H1 (cell line): ENCODE results near the gene PRR3. TPM values are rescaled to one million over a fixed set of nuclear protein-coding genes. Genes with fewer than 3 reads are reported as not detected.

ENCODE experiments used
- CTCF ChIA-PET: fragments of 300-600 bp; sonication (Branson Sonifier 250); formaldehyde crosslinking; loops from one replicate; lab custom pipeline; 2021; ENCODE audit not compliant: partially characterized antibody; lab: Charles Lee
- POLR2A ChIA-PET: fragments of 300-600 bp; sonication (Branson Sonifier 250); formaldehyde crosslinking; loops from one replicate; lab custom pipeline; 2021; ENCODE audit warnings: inconsistent platforms; ENCODE audit not compliant: partially characterized antibody; lab: Charles Lee
- DNase-seq, 2 experiments: peaks; one replicate each; pipeline versions ENCODE4 v3.0.0 to v3.0.0-alpha.2; 2010 to 2022; ENCODE audit warnings: low spot score in 2 of 2, low read depth in 1 of 2, mixed read lengths in 1 of 2
- FAIRE-seq: peaks from 2 replicates; lab custom pipeline; 2011; peaks lifted over from hg19 to GRCh38; lab: Jason Lieb, UNC
- H2AFZ ChIP-seq: 2 replicates; pipeline ENCODE4 v1.8.1; 2012; ENCODE audit warnings: low read length, inconsistent platforms
- H2AK5ac ChIP-seq: 2 replicates; pipeline ENCODE4 v1.6.1; 2013; ENCODE audit warnings: low read depth, low read length
- H2BK120ac ChIP-seq: replicated peaks from 2 replicates; pipeline ENCODE3; 2013; ENCODE audit warnings: low read depth, low read length, inconsistent platforms
- H2BK12ac ChIP-seq: 2 replicates; pipeline ENCODE4 v1.6.1; 2013; ENCODE audit warnings: low read depth, low read length
- H2BK15ac ChIP-seq: 2 replicates; pipeline ENCODE4 v1.6.1; 2013; ENCODE audit warnings: low read length
- H2BK20ac ChIP-seq: 2 replicates; pipeline ENCODE4 v1.6.1; 2013; ENCODE audit warnings: low read length
- H2BK5ac ChIP-seq: 2 replicates; pipeline ENCODE4 v1.6.1; 2013; ENCODE audit warnings: low read depth, low read length
- H3K14ac ChIP-seq: 2 replicates; pipeline ENCODE4 v1.6.1; 2013; ENCODE audit warnings: inconsistent platforms; ENCODE audit not compliant: insufficient read length
- H3K18ac ChIP-seq: 2 replicates; pipeline ENCODE4 v1.6.1; 2013; ENCODE audit warnings: low read length; ENCODE audit errors: extremely low read depth
- H3K23ac ChIP-seq: 2 replicates; pipeline ENCODE4 v1.6.1; 2013; ENCODE audit warnings: inconsistent platforms; ENCODE audit not compliant: insufficient read length
- H3K23me2 ChIP-seq: 2 replicates; pipeline ENCODE4 v1.6.1; 2013; ENCODE audit warnings: low read depth, low read length
- H3K27ac ChIP-seq: 2 replicates; pipeline ENCODE4 v1.6.1; 2011; ENCODE audit warnings: low read depth, low read length, inconsistent platforms
- H3K27me3 ChIP-seq, 4 experiments: replicated peaks in 1 of 4; 1 replicate in 1 of 4; 2 replicates in 3 of 4; pipeline versions ENCODE4 v1.6.1 to v1.8.1; 2011 to 2013; ENCODE audit warnings: low read length in 3 of 4, mild to moderate bottlenecking in 3 of 4, inconsistent platforms in 2 of 4, mixed read lengths in 2 of 4, moderate library complexity in 1 of 4; ENCODE audit not compliant: control insufficient read depth in 3 of 4, insufficient read depth in 3 of 4; ENCODE audit errors: extremely low read depth in 1 of 4
- H3K36me3 ChIP-seq, 4 experiments: 2 replicates each; pipeline versions ENCODE4 v1.6.1 to v1.8.1; 2011 to 2013; ENCODE audit warnings: mild to moderate bottlenecking in 4 of 4, low read length in 3 of 4, moderate library complexity in 2 of 4, control low read depth in 1 of 4, inconsistent platforms in 1 of 4; ENCODE audit not compliant: insufficient read depth in 4 of 4, control insufficient read depth in 2 of 4
- H3K4ac ChIP-seq: replicated peaks from 2 replicates; pipeline ENCODE3; 2013; ENCODE audit warnings: low read length, low read depth, mixed read lengths, inconsistent platforms; ENCODE audit not compliant: insufficient read length
- H3K4me1 ChIP-seq, 4 experiments: replicated peaks in 1 of 4; 1 replicate in 1 of 4; 2 replicates in 3 of 4; pipeline versions ENCODE4 v1.6.1 to v1.8.1; 2011 to 2013; ENCODE audit warnings: low read length in 3 of 4, inconsistent platforms in 2 of 4, mixed read lengths in 1 of 4; ENCODE audit not compliant: insufficient read depth in 4 of 4, control insufficient read depth in 3 of 4
- H3K4me2 ChIP-seq, 2 experiments: 2 replicates each; pipeline versions ENCODE4 v1.6.1 to v1.8.1; 2011 to 2013; ENCODE audit warnings: low read depth in 2 of 2, low read length in 2 of 2, control low read depth in 1 of 2, inconsistent platforms in 1 of 2, mild to moderate bottlenecking in 1 of 2; ENCODE audit not compliant: insufficient read depth in 1 of 2
- H3K4me3 ChIP-seq, 4 experiments: fragments of 200-600, 300-600 bp in 1 of 4; sonication (generic), shearing (Covaris generic), sonication (Bioruptor Twin) in 1 of 4; 2 replicates each; pipeline versions ENCODE4 v1.5.1 to v1.8.1; 2011 to 2016; ENCODE audit warnings: low read length in 4 of 4, low read depth in 3 of 4, control low read depth in 2 of 4, inconsistent platforms in 2 of 4, mild to moderate bottlenecking in 2 of 4, mixed read lengths in 1 of 4, moderate library complexity in 1 of 4; ENCODE audit not compliant: insufficient read depth in 2 of 4; ENCODE audit errors: extremely low read depth in 1 of 4
- H3K56ac ChIP-seq: replicated peaks from 2 replicates; pipeline ENCODE3; 2013; ENCODE audit warnings: low read depth, mild to moderate bottlenecking, mixed read lengths, low read length, inconsistent platforms; ENCODE audit not compliant: insufficient read length
- H3K79me1 ChIP-seq: 2 replicates; pipeline ENCODE4 v1.6.1; 2013; ENCODE audit warnings: low read depth, low read length, control low read depth
- H3K79me2 ChIP-seq, 2 experiments: 2 replicates each; pipeline versions ENCODE4 v1.6.1 to v1.8.1; 2012 to 2013; ENCODE audit warnings: low read length in 2 of 2, mild to moderate bottlenecking in 2 of 2, inconsistent platforms in 1 of 2; ENCODE audit not compliant: insufficient read depth in 2 of 2, control insufficient read depth in 1 of 2
- H3K9ac ChIP-seq, 4 experiments: replicated peaks in 1 of 4; 1 replicate in 1 of 4; 2 replicates in 3 of 4; pipeline versions ENCODE4 v1.6.1 to v1.8.1; 2011 to 2013; ENCODE audit warnings: low read depth in 3 of 4, low read length in 3 of 4, control low read depth in 2 of 4, mild to moderate bottlenecking in 2 of 4, moderate library complexity in 2 of 4, inconsistent platforms in 1 of 4; ENCODE audit errors: extremely low read depth in 1 of 4
- H3K9me3 ChIP-seq, 2 experiments: 2 replicates each; pipeline versions ENCODE4 v1.6.1 to v1.8.1; 2012 to 2013; ENCODE audit warnings: mild to moderate bottlenecking in 2 of 2, moderate library complexity in 2 of 2, control low read depth in 1 of 2, inconsistent platforms in 1 of 2, low read depth in 1 of 2, low read length in 1 of 2, mixed read lengths in 1 of 2; ENCODE audit not compliant: insufficient read depth in 2 of 2
- H4K20me1 ChIP-seq, 2 experiments: replicated peaks in 1 of 2; 2 replicates each; pipeline versions ENCODE3 to v1.8.1; 2011 to 2013; ENCODE audit warnings: inconsistent platforms in 2 of 2, low read length in 2 of 2, mild to moderate bottlenecking in 1 of 2; ENCODE audit not compliant: insufficient read depth in 2 of 2, control insufficient read depth in 1 of 2
- H4K5ac ChIP-seq: 2 replicates; pipeline ENCODE4 v1.6.1; 2013; ENCODE audit warnings: low read length, low read depth, mixed read lengths, inconsistent platforms; ENCODE audit not compliant: insufficient read length
- H4K8ac ChIP-seq: 2 replicates; pipeline ENCODE4 v1.8.0; 2013; ENCODE audit warnings: mild to moderate bottlenecking, moderate library complexity, low read length, inconsistent platforms; ENCODE audit not compliant: insufficient read depth; ENCODE audit errors: extremely low read depth
- H4K91ac ChIP-seq: replicated peaks from 2 replicates; pipeline ENCODE3; 2013; ENCODE audit warnings: low read length, mixed read lengths, inconsistent platforms; ENCODE audit not compliant: insufficient read length
- CBX8 ChIP-seq: fragments of 300-800, 300-1000 bp; sonication (generic); IDR thresholded peaks from 2 replicates; pipeline ENCODE4 v1.7.1; 2016; ENCODE audit warnings: low read depth, low read length, borderline replicate concordance
- HDAC6 ChIP-seq: IDR thresholded peaks from one replicate; pipeline ENCODE4 v1.7.1; 2012; ENCODE audit warnings: low read depth, mild to moderate bottlenecking, inconsistent platforms, low read length, moderate library complexity
- JUN ChIP-seq: IDR thresholded peaks from 2 replicates; pipeline ENCODE4 v1.6.1; 2011; ENCODE audit warnings: low read depth, mild to moderate bottlenecking, improper control_type of control experiment, low read length
- KDM1A ChIP-seq: fragments of 200-600, 300-600 bp; sonication (generic); IDR thresholded peaks from 2 replicates; pipeline ENCODE4 v1.7.1; 2016; ENCODE audit warnings: mild to moderate bottlenecking, low read length, borderline replicate concordance
- SAP30 ChIP-seq: fragments of 300-600 bp; sonication (generic); IDR thresholded peaks from 2 replicates; pipeline ENCODE4 v1.7.1; 2012; ENCODE audit warnings: low read length, moderate library complexity, mild to moderate bottlenecking, inconsistent platforms; ENCODE audit not compliant: insufficient read depth, insufficient replicate concordance
- SUZ12 ChIP-seq: fragments of 200-600 bp; sonication (generic); IDR thresholded peaks from 2 replicates; pipeline ENCODE4 v1.6.1; 2012; ENCODE audit warnings: mild to moderate bottlenecking, inconsistent platforms, low read length, moderate library complexity, mixed read lengths
- WGBS, 2 experiments: shearing (Covaris generic) in 1 of 2; methylation state at CpG; one replicate each; pipeline versions ENCODE4 v1.1.6 to v1.1.7; 2013 to 2015; ENCODE audit warnings: low lambda C conversion rate in 2 of 2, mixed read lengths in 2 of 2, inconsistent platforms in 1 of 2, low coverage in 1 of 2, missing lambda C conversion rate in 1 of 2; ENCODE audit not compliant: insufficient replicate concordance in 2 of 2, insufficient coverage in 1 of 2, insufficient read length in 1 of 2; ENCODE audit errors: extremely low coverage in 1 of 2, missing lambda C conversion rate in 1 of 2; 5-methylcytosine and 5-hydroxymethylcytosine counted together
- polyA plus RNA-seq, 7 experiments: library from polyadenylated mRNA; depleted of rRNA in 3 of 7; stranded (reverse) in 5 of 7; unstranded in 2 of 7; fragments of >200 nt in 5 of 7; fragments of 200-250 nt in 2 of 7; gene quantifications; 1 replicate in 5 of 7; 2 replicates in 1 of 7; 4 replicates in 1 of 7; pipeline versions ENCODE4 v1.2.1 to v1.2.3, GENCODE V29; 2011 to 2013; ENCODE audit warnings: missing spikeins in 2 of 7, mixed read lengths in 2 of 7
- total RNA-seq: library from RNA; stranded (reverse); fragmentation: NEBNext Ultra II Directional; extraction: Animal tissue kit (Norgen Biotek cat#: 25700); gene quantifications from 2 replicates; pipeline ENCODE4 v1.2.1, GENCODE V29; 2021

PRR3 gene
- total and polyA plus RNA-seq, 2 of the 8 experiments (the other 6 are each of a cell fraction or from before 2014, with no cell fraction given): 10.5 to 24.2 TPM

DNA sequence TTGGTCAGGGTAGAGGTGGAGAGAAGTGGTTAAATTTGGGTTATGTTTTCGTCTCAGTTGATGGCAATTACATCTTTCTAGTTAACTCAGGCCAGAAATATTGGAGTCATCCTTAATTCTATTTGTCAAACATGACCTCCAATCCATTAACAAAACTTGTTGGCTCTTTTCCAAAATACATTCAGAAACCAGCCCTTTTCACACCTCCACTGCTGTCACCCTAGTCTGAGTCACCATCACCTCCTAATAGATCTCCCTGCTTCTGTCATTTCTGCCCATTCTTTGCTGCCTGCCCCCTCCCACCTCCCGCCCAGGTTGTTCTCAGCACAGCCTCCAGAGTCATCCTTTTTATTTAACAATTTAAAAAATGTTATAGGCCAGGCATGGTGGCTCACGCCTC is 11.2 kb downstream of the PRR3 start:
- no peaks in the 10 kb centered on the region for H3K27me3 ChIP-seq
- H3K23ac ChIP-seq: no peak overlapping the region
- H4K8ac ChIP-seq: no peak overlapping the region
- H2AK5ac ChIP-seq: no peak overlapping the region
- WGBS, 2 experiments: 57% methylated on average over 3 of the region's 3 CpGs; no CpG with 5 or more reads in 1 of the 2 experiments
- H2BK20ac ChIP-seq: no peak overlapping the region
- H2BK12ac ChIP-seq: no peak overlapping the region
- no peak overlapping the region for H3K27ac ChIP-seq
- ChIA-PET POLR2A (interaction anchor here (1.7 to 4.9 kb wide), 5 partner anchors 11 to 45 kb away, joined by 5 to 68 read pairs (median 10); partner anchors contain the start of genes GNL1 and PRR3), CTCF (interaction anchor here (1.2 to 1.7 kb wide), 2 partner anchors 29 to 117 kb away, joined by 3 read pairs; no protein-coding TSS in a partner anchor)
- no peak overlapping the region for H3K14ac ChIP-seq
- H2BK5ac ChIP-seq: no peak overlapping the region
- no peak overlapping the region for H4K91ac ChIP-seq
- H3K23me2 ChIP-seq: peaks cover 9% of the 10 kb centered on the region; the same call in 1 of the 2 replicates
- H2AFZ ChIP-seq: no peak overlapping the region
- no peak for FAIRE-seq
- no peak for DNase-seq
- H3K36me3 ChIP-seq: peaks cover 0 to under 1% (median 0%) of the 10 kb centered on the region in 4 experiments; a peak in 5 of 8 replicates
- H4K20me1 ChIP-seq: peaks cover 3 to 8% of the 10 kb centered on the region in 2 experiments
- no peak overlapping the region for H3K4me3 ChIP-seq
- H3K9me3 ChIP-seq: no peaks in the 10 kb centered on the region
- H2BK120ac ChIP-seq: no peak overlapping the region
- no peak overlapping the region for H3K9ac ChIP-seq
- H3K79me2 ChIP-seq: peaks cover 15 to 18% of the 10 kb centered on the region in 2 experiments
- H3K4me1 ChIP-seq: peaks cover 0 to 4% (median 2%) of the 10 kb centered on the region in 4 experiments; a peak in 5 of 7 replicates
- no peak overlapping the region for H2BK15ac ChIP-seq
- H3K18ac ChIP-seq: no peak overlapping the region
- H3K4ac ChIP-seq: no peak overlapping the region
- peaks cover 9% of the 10 kb centered on the region; the same call in 1 of the 2 replicates for H3K79me1 ChIP-seq
- no peak overlapping the region for H3K4me2 ChIP-seq
- H3K56ac ChIP-seq: no peak overlapping the region
- TF ChIP-seq HDAC6: no peak
- no peak for TF ChIP-seq SUZ12
- no peak for TF ChIP-seq CBX8
- no peak for TF ChIP-seq SAP30
- TF ChIP-seq JUN: no peak
- TF ChIP-seq KDM1A: no peak
- no peak overlapping the region for H4K5ac ChIP-seq
